Effector memory CD4-positive, alpha-beta T cell (primary cell): ENCODE data around the gene SMR3A.

Source experiments
- DNase-seq, 3 donors: peaks; one replicate each; pipeline ENCODE4 v3.0.0-alpha.2; 2020
- H3K27ac ChIP-seq: 2 replicates; pipeline ENCODE4 v1.7.0; 2013; ENCODE audit warnings: mild to moderate bottlenecking, low read length, moderate library complexity; ENCODE audit not compliant: insufficient read depth, poor library complexity, severe bottlenecking
- H3K27me3 ChIP-seq: replicated peaks from 2 replicates; pipeline ENCODE4 v1.7.0; 2013; ENCODE audit warnings: mild to moderate bottlenecking, low read length; ENCODE audit not compliant: insufficient read depth, control insufficient read depth, poor library complexity, severe bottlenecking
- H3K36me3 ChIP-seq: 2 replicates; pipeline ENCODE4 v1.7.0; 2013; ENCODE audit warnings: mild to moderate bottlenecking, low read length, moderate library complexity; ENCODE audit not compliant: control insufficient read depth, insufficient read depth
- H3K4me1 ChIP-seq: 2 replicates; pipeline ENCODE4 v1.7.0; 2013; ENCODE audit warnings: low read length, mild to moderate bottlenecking; ENCODE audit not compliant: control insufficient read depth, insufficient read depth, poor library complexity, severe bottlenecking
- H3K4me3 ChIP-seq: 2 replicates; pipeline ENCODE4 v1.7.0; 2013; ENCODE audit warnings: low read length, low read depth, mild to moderate bottlenecking; ENCODE audit not compliant: insufficient read depth, poor library complexity, severe bottlenecking
- H3K9me3 ChIP-seq: 2 replicates; pipeline ENCODE4 v1.7.0; 2013; ENCODE audit warnings: mild to moderate bottlenecking, low read length, moderate library complexity; ENCODE audit not compliant: control insufficient read depth

Gene SMR3A

GRCh38 chr4:70365479-70365878 is 4.9 kb downstream of the SMR3A start:
- H3K36me3 ChIP-seq: no peaks in the 10 kb centered on the region
- no peak for DNase-seq

GRCh38 chr4:70367813-70368212 is 7.3 kb downstream of the SMR3A start:
- Histone ChIP-seq H3K27ac (no peak overlapping the region), H3K4me3 (no peak overlapping the region), H3K36me3 (no peaks in the 10 kb centered on the region), H3K27me3 (no peaks in the 10 kb centered on the region), H3K9me3 (no peaks in the 10 kb centered on the region), H3K4me1 (no peaks in the 10 kb centered on the region)
- no peak for DNase-seq

More at GRCh38 chr4:70365479-70365878, 4.9 kb downstream of the SMR3A start:
- H3K9me3 ChIP-seq: no peaks in the 10 kb centered on the region
- no peaks in the 10 kb centered on the region for H3K4me1 ChIP-seq
- H3K27ac ChIP-seq: no peak overlapping the region
- H3K27me3 ChIP-seq: no peaks in the 10 kb centered on the region
- no peak overlapping the region for H3K4me3 ChIP-seq

GRCh38 chr4:70371987-70372386 is 11.4 kb downstream of the SMR3A start:
- H3K27me3 ChIP-seq: no peaks in the 10 kb centered on the region
- no peak for DNase-seq
- no peaks in the 10 kb centered on the region for H3K9me3 ChIP-seq
- H3K4me3 ChIP-seq: no peak overlapping the region
- H3K36me3 ChIP-seq: no peaks in the 10 kb centered on the region
- H3K27ac ChIP-seq: no peak overlapping the region
- no peaks in the 10 kb centered on the region for H3K4me1 ChIP-seq

- Histone ChIP-seq H3K27ac (no peak overlapping the region), H3K9me3 (no peaks in the 10 kb centered on the region), H3K4me1 (no peaks in the 10 kb centered on the region), H3K36me3 (no peaks in the 10 kb centered on the region), H3K27me3 (no peaks in the 10 kb centered on the region), H3K4me3 (no peak overlapping the region)
- DNase-seq: no peak
Measured at GRCh38 chr4:70372760-70373159, 12.2 kb downstream of the SMR3A start.

- Histone ChIP-seq H3K4me3 (no peak overlapping the region), H3K27ac (no peak overlapping the region), H3K36me3 (no peaks in the 10 kb centered on the region), H3K4me1 (no peaks in the 10 kb centered on the region), H3K9me3 (no peaks in the 10 kb centered on the region), H3K27me3 (no peaks in the 10 kb centered on the region)
- DNase-seq: no peak
Measured at GRCh38 chr4:70380578-70380977, 20.0 kb downstream of the SMR3A start.

GRCh38 chr4:70382691-70383181 is 22.2 kb downstream of the SMR3A start, which contains the start of gene SMR3B:
Gene SMR3B (plus strand): TSS chr4:70383131. CDS start chr4:70384511, 1,380 bp downstream.
- no peak within 1 kb of the TSS for H3K4me3 ChIP-seq
- no peaks in the 10 kb centered on the region for H3K9me3 ChIP-seq
- H3K36me3 ChIP-seq: no peaks in the 10 kb centered on the region
- no peaks in the 10 kb centered on the region for H3K4me1 ChIP-seq
- H3K27me3 ChIP-seq: no peaks in the 10 kb centered on the region
- DNase-seq: no peak
- no peak within 1 kb of the TSS for H3K27ac ChIP-seq

- no peaks in the 10 kb centered on the region for H3K36me3 ChIP-seq
- no peak overlapping the region for H3K4me3 ChIP-seq
- no peak overlapping the region for H3K27ac ChIP-seq
- H3K4me1 ChIP-seq: no peaks in the 10 kb centered on the region
- H3K9me3 ChIP-seq: no peaks in the 10 kb centered on the region
- DNase-seq: no peak
- H3K27me3 ChIP-seq: no peaks in the 10 kb centered on the region
Measured at GRCh38 chr4:70392057-70392776, 31.7 kb downstream of the SMR3A start.

GRCh38 chr4:70397580-70397979 is 37.0 kb downstream of the SMR3A start, which contains the start of gene OPRPN:
Gene OPRPN (plus strand): TSS chr4:70397940. CDS start chr4:70399286, 1,346 bp downstream.
- no peak within 1 kb of the TSS for H3K4me3 ChIP-seq
- H3K4me1 ChIP-seq: no peaks in the 10 kb centered on the region
- no peaks in the 10 kb centered on the region for H3K9me3 ChIP-seq
- H3K36me3 ChIP-seq: no peaks in the 10 kb centered on the region
- DNase-seq: no peak
- H3K27me3 ChIP-seq: no peaks in the 10 kb centered on the region
- H3K27ac ChIP-seq: no peak within 1 kb of the TSS

GRCh38 chr4:70399319-70399718 is 38.8 kb downstream of the SMR3A start:
- Histone ChIP-seq H3K36me3 (no peaks in the 10 kb centered on the region), H3K27me3 (no peaks in the 10 kb centered on the region), H3K4me1 (no peaks in the 10 kb centered on the region), H3K4me3 (no peak overlapping the region), H3K9me3 (no peaks in the 10 kb centered on the region), H3K27ac (no peak overlapping the region)
- no peak for DNase-seq

GRCh38 chr4:70402762-70403161 is 42.2 kb downstream of the SMR3A start:
- Histone ChIP-seq H3K27ac (no peak overlapping the region), H3K4me3 (no peak overlapping the region), H3K4me1 (no peaks in the 10 kb centered on the region), H3K9me3 (no peaks in the 10 kb centered on the region), H3K27me3 (no peaks in the 10 kb centered on the region), H3K36me3 (no peaks in the 10 kb centered on the region)
- no peak for DNase-seq
